Colonic mucosa (tissue), 4 donors: ENCODE data around the gene PANX2. TPM values are rescaled to one million over a fixed set of nuclear protein-coding genes. Genes with fewer than 3 reads are reported as not detected.
A peak's percentile ranks its signal among the peaks of the same experiment; 100 is the strongest.

Source experiments
- DNase-seq: peaks from one replicate; pipeline ENCODE4 v3.0.0-alpha.2; 2020
- H3K27ac ChIP-seq: fragments of 200-600 bp; one replicate; pipeline ENCODE4 v1.8.0; 2021
- H3K27me3 ChIP-seq: fragments of 200-600 bp; one replicate; pipeline ENCODE4 v1.8.0; 2021
- H3K36me3 ChIP-seq: fragments of 200-600 bp; one replicate; pipeline ENCODE4 v1.8.0; 2021
- H3K4me1 ChIP-seq: fragments of 200-600 bp; one replicate; pipeline ENCODE4 v1.8.0; 2021; ENCODE audit warnings: mild to moderate bottlenecking
- H3K4me3 ChIP-seq: fragments of 200-600 bp; one replicate; pipeline ENCODE4 v1.8.0; 2021
- H3K9ac ChIP-seq, 2 donors: one replicate each; pipeline ENCODE4 v1.7.0; 2013; ENCODE audit warnings: control low read depth in 2 of 2, low read depth in 2 of 2, low read length in 2 of 2
- H3K9me3 ChIP-seq: fragments of 200-600 bp; one replicate; pipeline ENCODE4 v1.8.0; 2021
- intact Hi-C: fragments of 100-400 bp; cut with DNase I; formaldehyde crosslinking; loops from one replicate; pipeline ENCODE4 v1.14.1; 2022
- total RNA-seq, 2 donors: library from RNA; stranded (reverse); fragmentation: NEBNext Ultra II Directional in 1 of 2; extraction: Animal tissue kit (Norgen Biotek cat#: 25700) in 1 of 2; gene quantifications; one replicate each; pipeline ENCODE4 v1.2.1, GENCODE V29; 2021
- TF ChIP-seq, protein P1 (sequence below): fragments of 200-600 bp; IDR thresholded peaks from one replicate; pipeline ENCODE4 v1.8.0; 2022; ENCODE audit warnings: antibody characterized with exemption, mild to moderate bottlenecking
- donor health status: healthy.
- donor health status: DM: no; HTN: no; CAD: no.
- donor health status: DM: no; HTN: no; CAD: no.

The PANX2 gene
- total RNA-seq, 2 donors from 2014 or later: not detected

DNA sequence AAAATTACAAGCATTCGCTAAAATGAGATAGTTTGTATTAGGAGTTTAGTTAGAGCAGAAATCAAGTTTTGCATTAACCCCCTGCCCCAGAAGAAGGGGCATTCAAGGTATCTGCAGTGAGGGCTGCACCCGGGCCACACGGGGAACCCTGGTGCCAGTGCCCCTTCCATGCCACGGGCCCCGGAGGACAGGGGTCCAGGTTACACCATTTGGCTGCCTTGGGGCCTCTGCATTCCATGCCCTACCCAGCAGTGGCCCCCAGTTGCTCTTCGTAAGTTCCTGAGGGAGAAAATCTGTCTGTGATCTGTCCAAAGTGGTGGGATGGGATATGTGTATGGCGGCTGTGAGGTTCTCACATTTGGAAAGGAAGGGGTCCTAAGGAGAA lies 16.8 kb upstream of the PANX2 start:
- Histone ChIP-seq H3K36me3 (no peaks in the 10 kb centered on the region), H3K9ac (no peak overlapping the region), H3K27me3 (no peaks in the 10 kb centered on the region), H3K9me3 (no peaks in the 10 kb centered on the region), H3K4me1 (no peaks in the 10 kb centered on the region), H3K27ac (no peak overlapping the region), H3K4me3 (no peak overlapping the region)
- intact Hi-C loops: loop anchor here (2.0 kb wide), 1 partner anchor 61 kb away; no protein-coding TSS in a partner anchor
- no peak for DNase-seq
- TF ChIP-seq, protein P1, sequence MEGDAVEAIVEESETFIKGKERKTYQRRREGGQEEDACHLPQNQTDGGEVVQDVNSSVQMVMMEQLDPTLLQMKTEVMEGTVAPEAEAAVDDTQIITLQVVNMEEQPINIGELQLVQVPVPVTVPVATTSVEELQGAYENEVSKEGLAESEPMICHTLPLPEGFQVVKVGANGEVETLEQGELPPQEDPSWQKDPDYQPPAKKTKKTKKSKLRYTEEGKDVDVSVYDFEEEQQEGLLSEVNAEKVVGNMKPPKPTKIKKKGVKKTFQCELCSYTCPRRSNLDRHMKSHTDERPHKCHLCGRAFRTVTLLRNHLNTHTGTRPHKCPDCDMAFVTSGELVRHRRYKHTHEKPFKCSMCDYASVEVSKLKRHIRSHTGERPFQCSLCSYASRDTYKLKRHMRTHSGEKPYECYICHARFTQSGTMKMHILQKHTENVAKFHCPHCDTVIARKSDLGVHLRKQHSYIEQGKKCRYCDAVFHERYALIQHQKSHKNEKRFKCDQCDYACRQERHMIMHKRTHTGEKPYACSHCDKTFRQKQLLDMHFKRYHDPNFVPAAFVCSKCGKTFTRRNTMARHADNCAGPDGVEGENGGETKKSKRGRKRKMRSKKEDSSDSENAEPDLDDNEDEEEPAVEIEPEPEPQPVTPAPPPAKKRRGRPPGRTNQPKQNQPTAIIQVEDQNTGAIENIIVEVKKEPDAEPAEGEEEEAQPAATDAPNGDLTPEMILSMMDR: no peak

DNA sequence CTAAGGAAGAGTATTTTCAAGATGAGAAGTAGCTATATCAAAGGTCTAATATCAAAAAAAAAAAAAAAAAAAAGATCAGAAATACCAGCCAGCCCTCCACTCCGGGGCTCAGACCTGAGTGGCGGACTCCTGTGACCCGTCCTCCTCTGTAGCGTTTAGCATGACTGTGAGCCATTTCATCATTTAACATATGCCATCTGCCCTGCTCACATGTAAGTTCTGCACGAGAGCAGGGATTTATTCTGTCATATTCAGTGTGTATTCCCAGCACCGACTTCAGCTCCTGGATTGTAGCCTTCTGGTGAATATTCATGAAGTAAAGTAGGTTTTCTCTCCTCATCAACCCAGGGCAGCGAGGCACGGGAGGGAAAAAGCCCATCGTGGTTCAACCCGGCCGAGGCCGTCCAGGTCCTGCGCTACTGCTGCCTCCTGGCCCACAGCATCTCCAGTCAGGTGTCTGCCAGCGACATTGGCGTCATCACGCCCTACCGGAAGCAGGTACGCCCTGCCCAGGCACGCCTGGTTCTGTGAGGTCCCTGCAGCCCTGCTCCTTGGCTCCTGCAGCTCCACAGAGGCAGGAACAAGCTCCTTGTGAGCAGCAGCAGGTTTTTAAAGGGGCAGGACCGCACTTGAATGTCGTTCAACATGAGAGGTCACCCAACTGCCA lies 12.7 kb upstream of the PANX2 start:
- Histone ChIP-seq H3K9me3 (no peaks in the 10 kb centered on the region), H3K27ac (no peak overlapping the region), H3K4me3 (no peak overlapping the region), H3K4me1 (no peaks in the 10 kb centered on the region), H3K36me3 (no peaks in the 10 kb centered on the region), H3K9ac (no peak overlapping the region), H3K27me3 (no peaks in the 10 kb centered on the region)
- TF ChIP-seq, protein P1: no peak
- intact Hi-C loops: no loop called here
- DNase-seq: peak; percentile 77

DNA sequence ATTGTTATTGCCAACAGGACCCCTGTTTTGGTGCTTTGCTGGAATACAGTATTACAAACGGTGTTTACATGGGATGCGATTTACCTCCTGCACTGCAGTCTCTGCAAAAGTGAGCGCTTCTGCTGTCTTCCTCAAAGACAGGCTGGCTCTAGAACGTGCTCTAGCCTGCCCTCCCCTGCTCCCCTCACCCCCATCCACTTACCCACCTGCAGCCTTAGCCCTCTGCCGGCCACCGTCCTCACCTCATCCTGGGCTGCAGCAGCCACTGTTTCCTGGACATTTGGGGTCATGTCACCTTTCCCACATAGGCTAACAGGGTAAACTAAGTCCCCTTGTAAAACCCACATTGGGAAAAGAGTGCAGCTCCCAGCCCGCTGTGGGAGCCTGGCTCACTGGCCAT lies 9.6 kb upstream of the PANX2 start:
- intact Hi-C loops: no loop called here
- DNase-seq: no peak
- Histone ChIP-seq H3K36me3 (no peaks in the 10 kb centered on the region), H3K9ac (no peak overlapping the region), H3K27ac (no peak overlapping the region), H3K4me1 (no peaks in the 10 kb centered on the region), H3K27me3 (no peaks in the 10 kb centered on the region), H3K4me3 (no peak overlapping the region), H3K9me3 (no peaks in the 10 kb centered on the region)
- TF ChIP-seq, protein P1: no peak

DNA sequence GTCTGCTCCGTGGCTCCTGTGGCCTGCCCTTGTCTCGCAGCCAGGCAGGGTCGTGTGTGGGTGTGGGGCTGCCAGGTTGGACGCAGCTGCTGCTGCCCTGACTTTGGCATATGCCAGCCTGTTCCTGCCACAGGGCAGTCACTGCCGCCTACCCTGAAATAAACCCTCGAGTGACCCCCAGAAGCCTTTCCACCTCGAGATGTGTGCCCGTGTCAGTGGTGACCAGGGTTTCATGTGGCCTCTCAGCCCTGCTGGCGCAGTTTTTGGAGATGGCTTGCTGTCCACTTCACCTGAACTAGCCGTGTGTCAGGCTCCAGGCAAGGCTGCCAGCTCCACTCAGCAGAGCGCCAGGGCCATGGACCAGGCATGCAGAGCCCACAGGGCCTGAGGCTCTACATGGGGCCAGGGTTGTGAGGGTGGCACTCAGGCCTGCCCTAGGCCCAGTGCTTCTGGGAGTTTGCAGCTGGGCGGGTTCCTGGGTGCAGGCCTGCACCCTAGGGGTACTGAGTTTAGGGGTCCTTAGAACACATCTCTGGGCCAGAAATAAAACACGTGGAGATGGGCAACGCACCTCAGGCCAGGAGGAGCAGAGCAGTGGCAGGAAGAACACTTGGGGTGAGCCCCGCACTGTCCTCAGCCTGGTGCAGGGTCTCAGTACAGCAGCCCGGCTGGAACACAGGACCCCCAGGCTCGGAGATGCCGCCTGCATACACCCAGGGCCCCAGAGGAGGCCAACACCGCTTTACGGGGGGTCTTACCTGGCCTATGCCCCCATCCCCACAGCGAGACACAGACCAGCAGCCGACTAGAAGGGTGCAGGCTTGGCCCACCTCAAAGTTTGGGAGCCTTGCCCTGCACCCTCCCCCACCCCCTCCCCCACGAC lies 8.8 kb upstream of the PANX2 start:
- H3K27ac ChIP-seq: no peak overlapping the region
- TF ChIP-seq, protein P1: no peak
- H3K9ac ChIP-seq: no peak overlapping the region
- no peaks in the 10 kb centered on the region for H3K36me3 ChIP-seq
- H3K27me3 ChIP-seq: no peaks in the 10 kb centered on the region
- no peaks in the 10 kb centered on the region for H3K9me3 ChIP-seq
- intact Hi-C loops: no loop called here
- no peak overlapping the region for H3K4me3 ChIP-seq
- DNase-seq: no peak
- no peaks in the 10 kb centered on the region for H3K4me1 ChIP-seq

DNA sequence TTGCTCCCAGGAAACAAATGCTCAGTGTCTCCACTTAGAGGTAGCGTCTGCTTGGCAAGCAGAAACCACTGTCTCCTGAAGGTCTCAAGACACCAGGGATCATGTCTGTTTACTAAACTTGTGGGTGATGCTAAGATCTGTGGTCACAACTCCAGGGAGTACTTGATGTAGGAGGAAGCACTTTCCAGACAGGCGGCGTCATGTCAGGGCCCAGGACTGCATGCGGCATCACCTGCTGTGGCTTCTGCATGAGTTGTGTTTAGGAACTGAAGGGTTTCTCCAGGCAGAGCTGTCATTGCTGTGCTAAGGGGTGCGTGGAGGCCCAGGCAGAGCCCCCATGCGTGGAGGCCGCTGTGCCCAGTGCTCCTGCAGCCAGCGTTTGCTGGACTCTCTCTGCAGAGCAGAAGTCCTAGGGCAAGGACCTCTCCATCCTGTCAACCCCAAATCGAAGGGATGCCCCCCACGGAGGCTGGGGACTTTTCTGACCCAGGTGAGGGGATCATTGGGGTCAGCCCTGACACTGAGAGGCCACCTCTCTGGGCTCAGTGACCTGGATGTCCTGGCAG lies 8.1 kb upstream of the PANX2 start:
- Histone ChIP-seq H3K36me3 (no peaks in the 10 kb centered on the region), H3K4me1 (no peaks in the 10 kb centered on the region), H3K9me3 (no peaks in the 10 kb centered on the region), H3K9ac (no peak overlapping the region), H3K4me3 (no peak overlapping the region), H3K27ac (no peak overlapping the region), H3K27me3 (no peaks in the 10 kb centered on the region)
- TF ChIP-seq, protein P1: no peak
- no peak for DNase-seq
- intact Hi-C loops: no loop called here
